ENCODE measurements around the gene IMP3.

- TF ChIP-seq CTCF (IDR thresholded peaks at IDR 0.05) (no peak), POLR2A (IDR thresholded peaks at IDR 0.05) (no peak), EP300 (IDR thresholded peaks at IDR 0.05) (no peak)
These were observed 19.8 kb downstream of the IMP3 start for GRCh38 chr15:75620058-75620820.
